Activated naive CD4-positive, alpha-beta T cell treated with anti-CD3 and anti-CD28 coated beads, Interleukin-2, amount 50 U/mL, for 72 hours (primary cell): ENCODE measurements around the gene EFCAB13. TPM values are rescaled to one million over a fixed set of nuclear protein-coding genes. Genes with fewer than 3 reads are reported as not detected.

Experiments used
- ATAC-seq, 2 donors: fragments of 150-1000 bp; cut with Tn5 transposase; 2 replicates each; pipeline ENCODE4 v1.10.0; 2021; ENCODE audit warnings: mild to moderate bottlenecking in 2 of 2, moderate library complexity in 2 of 2
- DNase-seq, 2 donors: peaks; one replicate each; pipeline ENCODE4 v3.0.0; 2021 to 2022; ENCODE audit warnings: low spot score in 2 of 2
- H3K27ac Mint-ChIP-seq, 2 donors: one replicate each; pipeline ENCODE4 v1.8.0; 2022; ENCODE audit warnings: mild to moderate bottlenecking in 2 of 2, mixed read lengths in 2 of 2
- H3K36me3 Mint-ChIP-seq, 2 donors: one replicate each; pipeline ENCODE4 v1.8.0; 2022; ENCODE audit warnings: mixed read lengths in 2 of 2
- H3K9me3 Mint-ChIP-seq, 2 donors: one replicate each; pipeline ENCODE4 v1.8.0; 2022; ENCODE audit warnings: mixed read lengths in 2 of 2
- total RNA-seq, 2 donors: library from RNA; stranded (reverse); gene quantifications; one replicate each; pipeline ENCODE4 v1.2.3, GENCODE V29; 2022

The EFCAB13 gene
- total RNA-seq, 2 donors from 2014 or later = 3.8 to 6.8 TPM

- Mint-ChIP-seq H3K36me3 (no peaks in the 10 kb centered on the region), H3K27ac (no peak overlapping the region), H3K9me3 (no peaks in the 10 kb centered on the region)
- ATAC-seq (no peak), DNase-seq (no peak)
Observed at GRCh38 chr17:47289302-47289701, 34.5 kb upstream of the EFCAB13 start.

DNA sequence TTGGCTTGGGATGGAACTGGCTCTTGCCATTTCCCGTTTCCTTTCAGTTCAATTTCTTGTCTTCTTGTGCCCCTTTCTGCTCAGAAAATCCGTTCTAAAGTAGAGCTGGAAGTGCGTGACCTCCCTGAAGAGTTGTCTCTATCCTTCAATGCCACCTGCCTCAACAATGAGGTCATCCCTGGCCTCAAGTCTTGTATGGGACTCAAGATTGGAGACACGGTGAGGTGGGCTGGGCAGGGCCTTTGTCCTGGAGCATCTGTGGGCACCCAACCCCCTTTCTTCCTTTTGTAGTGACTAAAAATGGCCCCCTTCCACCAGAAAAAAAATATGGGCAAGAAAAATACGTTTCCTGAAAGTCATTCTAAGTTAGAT is 32.9 kb upstream of the EFCAB13 start:
- ATAC-seq (no peak), DNase-seq (no peak)
- no peaks in the 10 kb centered on the region for H3K36me3 Mint-ChIP-seq
- H3K27ac Mint-ChIP-seq = no peak overlapping the region
- H3K9me3 Mint-ChIP-seq = no peaks in the 10 kb centered on the region

GRCh38 chr17:47291242-47291873 is 32.4 kb upstream of the EFCAB13 start:
- Mint-ChIP-seq H3K36me3 (no peaks in the 10 kb centered on the region), H3K27ac (no peak overlapping the region), H3K9me3 (no peaks in the 10 kb centered on the region)
- no peak for ATAC-seq
- no peak for DNase-seq

DNA sequence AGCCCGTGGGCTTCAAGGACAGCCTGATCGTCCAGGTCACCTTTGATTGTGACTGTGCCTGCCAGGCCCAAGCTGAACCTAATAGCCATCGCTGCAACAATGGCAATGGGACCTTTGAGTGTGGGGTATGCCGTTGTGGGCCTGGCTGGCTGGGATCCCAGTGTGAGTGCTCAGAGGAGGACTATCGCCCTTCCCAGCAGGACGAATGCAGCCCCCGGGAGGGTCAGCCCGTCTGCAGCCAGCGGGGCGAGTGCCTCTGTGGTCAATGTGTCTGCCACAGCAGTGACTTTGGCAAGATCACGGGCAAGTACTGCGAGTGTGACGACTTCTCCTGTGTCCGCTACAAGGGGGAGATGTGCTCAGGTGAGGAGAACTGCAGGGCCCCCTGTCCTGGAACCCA is 31.5 kb upstream of the EFCAB13 start:
- Mint-ChIP-seq H3K27ac (no peak overlapping the region), H3K36me3 (no peaks in the 10 kb centered on the region)
- ATAC-seq = no peak

GRCh38 chr17:47295037-47295873 is 28.5 kb upstream of the EFCAB13 start:
- DNase-seq (no peak), ATAC-seq (no peak)
- Mint-ChIP-seq H3K36me3 (no peaks in the 10 kb centered on the region), H3K27ac (no peak overlapping the region), H3K9me3 (no peaks in the 10 kb centered on the region)

More for the DNA sequence above, 31.5 kb upstream of the EFCAB13 start:
- DNase-seq = no peak
- no peaks in the 10 kb centered on the region for H3K9me3 Mint-ChIP-seq

DNA sequence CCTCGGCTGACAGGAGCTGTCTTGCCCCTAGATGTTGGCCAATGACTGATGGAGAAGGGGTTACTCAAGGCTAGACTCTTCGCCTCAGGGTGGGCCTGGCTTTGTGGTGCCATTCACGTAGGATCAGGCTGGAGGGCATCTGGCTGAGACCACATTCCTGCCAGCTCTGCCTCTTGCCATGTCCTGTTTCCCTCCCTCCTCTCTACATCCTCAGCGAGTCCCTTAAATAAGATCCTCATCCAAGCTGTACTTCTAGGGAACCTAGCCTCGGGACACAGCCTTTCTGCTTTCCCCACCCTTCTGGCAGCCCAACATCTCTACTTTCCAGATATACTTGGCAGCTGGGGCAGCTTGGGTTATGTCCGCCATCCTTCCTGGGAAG is 27.9 kb upstream of the EFCAB13 start:
- no peak for ATAC-seq
- Mint-ChIP-seq H3K9me3 (no peaks in the 10 kb centered on the region), H3K36me3 (no peaks in the 10 kb centered on the region), H3K27ac (no peak overlapping the region)
- no peak for DNase-seq

DNA sequence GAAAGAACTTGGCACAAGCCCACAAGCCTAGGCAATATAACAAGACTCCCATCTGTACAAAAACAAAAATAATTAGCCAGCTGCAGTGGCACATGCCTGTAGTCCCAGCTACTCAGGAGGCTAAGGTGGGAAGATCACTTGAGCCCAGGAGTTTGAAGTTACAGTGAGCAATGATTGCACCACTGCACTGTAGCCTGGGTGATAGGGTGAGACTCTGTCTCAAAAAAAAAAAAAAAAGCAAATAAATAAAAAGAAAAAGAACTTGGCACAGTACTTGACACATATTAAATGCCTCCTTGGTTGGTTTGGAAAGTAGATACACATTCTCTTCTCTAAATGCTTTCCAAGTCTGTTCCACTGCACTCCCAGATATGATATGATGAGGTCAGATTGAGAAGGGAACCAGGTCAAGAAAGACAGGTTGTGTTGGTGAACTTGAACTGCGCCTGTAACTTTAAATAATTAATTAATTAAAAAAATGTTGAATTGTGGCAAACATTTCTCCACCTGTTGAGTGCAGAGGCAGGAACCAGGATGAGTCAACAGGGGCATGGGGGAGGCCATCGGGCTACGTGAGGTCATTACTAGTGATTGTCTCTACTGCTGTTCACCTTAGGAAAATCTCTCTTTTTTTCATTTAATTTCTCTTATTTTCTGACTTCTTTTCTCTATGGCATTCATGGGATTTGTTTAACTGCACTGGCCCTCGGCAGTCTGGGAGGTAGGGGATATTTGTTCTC is 25.9 kb upstream of the EFCAB13 start:
- no peak for ATAC-seq
- H3K36me3 Mint-ChIP-seq = peaks cover 0 to 6% of the 10 kb centered on the region in 2 donors
- H3K9me3 Mint-ChIP-seq = peaks cover 7 to 8% of the 10 kb centered on the region in 2 donors
- no peak overlapping the region for H3K27ac Mint-ChIP-seq
- DNase-seq = no peak

DNA sequence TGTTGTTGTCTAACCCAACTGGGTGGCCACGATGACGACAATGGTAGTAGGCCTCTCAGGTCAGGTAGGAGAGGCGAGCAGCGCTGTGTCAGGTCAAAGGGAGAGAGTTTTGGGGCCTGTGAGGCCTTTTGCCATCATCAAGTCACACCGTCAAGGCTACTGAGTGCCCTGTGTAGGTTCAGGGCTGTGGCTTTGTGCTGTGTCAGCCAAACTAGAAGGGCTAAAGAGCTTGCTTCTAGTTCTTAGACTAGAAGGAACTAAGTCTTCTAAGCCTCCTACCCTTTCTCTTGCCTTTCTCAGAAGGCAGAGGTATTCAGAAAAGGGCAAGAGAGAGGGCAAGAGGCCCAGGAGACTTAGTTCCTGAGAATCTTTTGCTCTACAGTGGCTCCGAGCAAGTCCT is 25.0 kb upstream of the EFCAB13 start:
- DNase-seq = no peak
- H3K27ac Mint-ChIP-seq = no peak overlapping the region
- H3K9me3 Mint-ChIP-seq = peaks cover 7 to 8% of the 10 kb centered on the region in 2 donors
- peaks cover 0 to 6% of the 10 kb centered on the region in 2 donors for H3K36me3 Mint-ChIP-seq
- no peak for ATAC-seq

- Mint-ChIP-seq H3K9me3 (peaks cover 7 to 8% of the 10 kb centered on the region in 2 donors), H3K36me3 (peaks cover 0 to 6% of the 10 kb centered on the region in 2 donors)
- no peak for DNase-seq
Observed at GRCh38 chr17:47299239-47299910, 24.4 kb upstream of the EFCAB13 start.

DNA sequence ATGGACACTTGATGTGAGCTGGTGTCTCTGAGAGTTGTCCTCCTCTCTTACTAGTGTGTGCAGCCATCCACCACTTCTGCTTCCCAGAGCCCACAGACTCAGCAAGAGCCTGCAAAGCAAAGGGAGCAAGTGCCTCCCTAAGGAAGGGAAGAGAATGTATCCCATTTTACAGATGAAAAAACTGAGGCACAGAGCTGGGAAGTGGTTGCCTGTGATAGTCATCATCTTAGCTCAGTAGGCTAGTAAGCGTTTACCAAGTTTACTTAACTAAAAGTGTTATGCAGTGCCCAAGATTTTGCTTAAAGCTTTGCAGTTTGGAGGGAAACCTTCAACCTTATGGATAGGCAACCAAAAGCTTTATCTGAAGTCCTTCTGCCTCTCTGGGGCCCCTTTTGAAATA is 23.0 kb upstream of the EFCAB13 start:
- ATAC-seq = no peak
- Mint-ChIP-seq H3K36me3 (peaks cover 0 to 6% of the 10 kb centered on the region in 2 donors), H3K9me3 (peaks cover 7 to 8% of the 10 kb centered on the region in 2 donors), H3K27ac (no peak overlapping the region)
- no peak for DNase-seq

More at GRCh38 chr17:47299239-47299910, 24.4 kb upstream of the EFCAB13 start:
- H3K27ac Mint-ChIP-seq = no peak overlapping the region
- ATAC-seq = no peak

DNA sequence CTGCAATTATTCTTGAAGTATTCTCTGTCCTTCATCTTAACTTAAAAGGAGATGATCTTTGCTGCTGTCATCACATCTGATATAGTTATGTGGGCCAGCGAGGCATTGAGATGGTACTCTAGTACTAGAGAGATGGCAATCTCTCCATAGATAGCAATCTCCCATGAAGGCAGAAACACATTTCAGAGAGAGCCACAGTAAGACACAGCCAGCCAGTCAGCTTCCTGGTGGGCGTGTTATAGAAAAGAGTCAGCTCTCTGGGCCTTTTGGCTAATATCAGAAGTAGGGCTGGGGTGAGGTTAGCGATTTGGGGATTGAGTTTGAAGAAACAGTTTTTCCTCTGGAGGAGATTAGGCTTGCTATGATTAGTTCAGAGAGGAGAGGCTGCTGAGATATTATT is 22.6 kb upstream of the EFCAB13 start:
- no peak for DNase-seq
- no peak overlapping the region for H3K27ac Mint-ChIP-seq
- H3K9me3 Mint-ChIP-seq = peaks cover 7 to 8% of the 10 kb centered on the region in 2 donors
- peak in 1 of 2 donors; percentile 67 for ATAC-seq
- peaks cover 0 to 6% of the 10 kb centered on the region in 2 donors for H3K36me3 Mint-ChIP-seq

GRCh38 chr17:47301831-47302230 is 21.9 kb upstream of the EFCAB13 start:
- no peak for DNase-seq
- H3K9me3 Mint-ChIP-seq = peaks cover 7 to 8% of the 10 kb centered on the region in 2 donors
- peaks cover 0 to 6% of the 10 kb centered on the region in 2 donors for H3K36me3 Mint-ChIP-seq
- H3K27ac Mint-ChIP-seq = no peak overlapping the region
- ATAC-seq = no peak

- Mint-ChIP-seq H3K27ac (peak overlapping the region in 1 of 2 donors; percentile 29), H3K9me3 (peaks cover 7 to 8% of the 10 kb centered on the region in 2 donors), H3K36me3 (peaks cover 0 to 6% of the 10 kb centered on the region in 2 donors)
- ATAC-seq (no peak), DNase-seq (no peak)
Observed at GRCh38 chr17:47304186-47304585, 19.6 kb upstream of the EFCAB13 start.

GRCh38 chr17:47305302-47305923 is 18.3 kb upstream of the EFCAB13 start:
- Mint-ChIP-seq H3K36me3 (peaks cover 0 to 6% of the 10 kb centered on the region in 2 donors), H3K27ac (no peak overlapping the region), H3K9me3 (peaks cover 7 to 8% of the 10 kb centered on the region in 2 donors)
- peak in 1 of 2 donors; percentile 55 for ATAC-seq
- DNase-seq = no peak

GRCh38 chr17:47310186-47310733 is 13.5 kb upstream of the EFCAB13 start:
- DNase-seq (no peak), ATAC-seq (no peak)
- H3K36me3 Mint-ChIP-seq = no peaks in the 10 kb centered on the region
- no peak overlapping the region for H3K27ac Mint-ChIP-seq
- no peaks in the 10 kb centered on the region for H3K9me3 Mint-ChIP-seq

DNA sequence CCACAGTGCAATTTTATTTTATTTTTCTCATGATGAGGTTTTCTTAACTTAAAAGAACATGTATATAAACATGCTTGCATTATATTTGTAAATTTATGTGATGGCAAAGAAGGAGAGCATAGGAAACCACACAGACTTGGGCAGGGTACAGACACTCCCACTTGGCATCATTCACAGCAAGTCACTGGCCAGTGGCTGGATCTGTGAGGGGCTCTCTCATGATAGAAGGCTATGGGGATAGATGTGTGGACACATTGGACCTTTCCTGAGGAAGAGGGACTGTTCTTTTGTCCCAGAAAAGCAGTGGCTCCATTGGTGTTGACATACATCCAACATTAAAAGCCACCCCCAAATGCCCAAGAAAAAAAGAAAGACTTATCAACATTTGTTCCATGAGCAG is 12.3 kb upstream of the EFCAB13 start:
- ATAC-seq (no peak), DNase-seq (no peak)
- Mint-ChIP-seq H3K9me3 (no peaks in the 10 kb centered on the region), H3K27ac (no peak overlapping the region), H3K36me3 (no peaks in the 10 kb centered on the region)
